ENCODE data around the gene MAP2K7. TPM values are rescaled to one million over a fixed set of nuclear protein-coding genes. Genes with fewer than 3 reads are reported as not detected.

Gene MAP2K7
- total RNA-seq, 4 donors from 2014 or later = 13.9 to 23.4 (median 17.9) TPM

DNA sequence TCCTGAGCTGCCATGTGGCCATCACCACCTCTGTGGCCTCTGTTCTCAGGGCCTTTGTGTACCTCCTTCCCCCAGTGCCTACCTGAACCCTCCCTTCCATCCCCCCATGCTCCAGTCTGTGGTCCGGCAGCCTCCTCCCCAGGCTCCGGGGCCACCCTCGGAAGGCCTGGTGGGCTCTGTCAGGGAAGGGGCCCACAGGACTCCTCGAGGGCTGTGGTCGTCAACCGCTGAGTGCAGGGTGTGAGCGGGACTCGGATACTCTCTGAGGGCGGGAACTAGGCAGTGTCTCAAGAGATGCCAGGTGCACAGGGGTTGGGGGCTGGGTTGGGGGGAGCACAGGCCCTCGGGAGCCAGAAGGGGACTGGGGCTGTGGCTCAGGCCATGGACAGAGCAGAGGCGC is 3.9 kb downstream of the MAP2K7 start:
- Histone ChIP-seq H3K36me3 (peaks cover 0 to 73% of the 10 kb centered on the region in 2 donors), H3K27ac (no peak overlapping the region), H3K4me1 (peaks cover 4 to 58% (median 30%) of the 10 kb centered on the region in 3 donors), H3K9me3 (no peaks in the 10 kb centered on the region), H3K27me3 (no peaks in the 10 kb centered on the region), H3K4me3 (no peak overlapping the region)
- ATAC-seq = no peak
- WGBS, 2 donors (ENCODE audit: low coverage in 1 of 2) = 100% methylated on average over 1 of the region's 11 CpGs; no CpG with 5 or more reads in 1 of the 2 donors
- TF ChIP-seq POLR2A (IDR thresholded peaks at IDR 0.05) (no peak), POLR2AphosphoS5 (IDR thresholded peaks at IDR 0.05) (no peak), EP300 (IDR thresholded peaks at IDR 0.05) (no peak), CTCF (IDR thresholded peaks at IDR 0.05) (no peak)

GRCh38 chr19:7908078-7908699 is 4.5 kb downstream of the MAP2K7 start:
- no peaks in the 10 kb centered on the region for H3K27me3 ChIP-seq
- H3K36me3 ChIP-seq = peaks cover 0 to 79% of the 10 kb centered on the region in 2 donors
- no peaks in the 10 kb centered on the region for H3K9me3 ChIP-seq
- WGBS, 2 donors (ENCODE audit: low coverage in 1 of 2) = 81 to 92% methylated on average over 2 to 5 of the region's 14 CpGs
- peaks cover 4 to 52% (median 26%) of the 10 kb centered on the region in 3 donors for H3K4me1 ChIP-seq
- TF ChIP-seq EP300 (IDR thresholded peaks at IDR 0.05) (no peak), POLR2A (IDR thresholded peaks at IDR 0.05) (no peak), POLR2AphosphoS5 (IDR thresholded peaks at IDR 0.05) (no peak), CTCF (IDR thresholded peaks at IDR 0.05) (no peak)
- H3K4me3 ChIP-seq = no peak overlapping the region
- no peak for ATAC-seq
- H3K27ac ChIP-seq = no peak overlapping the region

DNA sequence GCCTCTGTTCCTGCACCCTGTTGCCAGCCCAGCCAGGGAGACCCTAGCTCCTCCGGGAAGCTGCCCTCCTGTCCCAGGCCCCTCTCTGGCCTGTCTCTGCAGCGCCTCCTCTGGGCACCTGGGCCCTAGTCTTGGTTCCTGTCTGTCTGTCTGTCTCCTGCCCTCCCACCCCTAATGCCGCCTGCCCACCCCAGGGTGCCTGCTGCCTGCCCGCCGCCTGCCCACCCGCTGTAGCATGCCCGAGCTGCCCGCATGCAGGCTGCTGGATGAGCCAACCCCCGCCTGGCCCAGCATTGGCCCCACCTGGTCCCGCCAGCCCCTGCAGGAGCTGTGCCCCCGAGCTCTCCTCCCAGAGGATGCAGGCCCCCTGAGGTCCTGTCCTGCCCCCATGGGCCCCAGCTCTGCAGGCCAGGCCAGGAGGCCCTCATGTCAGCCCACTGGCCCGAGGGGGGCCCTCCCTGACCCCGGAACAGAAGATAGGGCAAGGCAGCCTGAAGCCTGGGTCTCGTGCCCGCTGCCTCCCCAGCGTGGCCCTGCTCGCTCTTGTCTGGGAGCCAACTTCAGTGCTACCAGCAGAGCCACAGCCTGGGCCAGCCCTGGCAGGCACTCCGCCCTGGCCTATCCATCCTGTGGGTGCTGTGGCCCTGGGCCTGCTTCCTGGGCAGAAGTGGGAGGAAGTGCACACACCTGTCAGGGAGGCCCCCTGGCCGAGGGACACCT is 5.2 kb downstream of the MAP2K7 start:
- ATAC-seq = no peak
- TF ChIP-seq EP300 (IDR thresholded peaks at IDR 0.05) (no peak), POLR2A (IDR thresholded peaks at IDR 0.05) (no peak), CTCF (IDR thresholded peaks at IDR 0.05) (no peak), POLR2AphosphoS5 (IDR thresholded peaks at IDR 0.05) (no peak)
- Histone ChIP-seq H3K9me3 (no peaks in the 10 kb centered on the region), H3K4me1 (peaks cover 4 to 51% (median 26%) of the 10 kb centered on the region in 3 donors), H3K4me3 (no peak overlapping the region), H3K36me3 (peaks cover 0 to 86% of the 10 kb centered on the region in 2 donors), H3K27ac (no peak overlapping the region), H3K27me3 (no peaks in the 10 kb centered on the region)
- WGBS, 2 donors (ENCODE audit: low coverage in 1 of 2) = 90 to 92% methylated on average over 2 to 5 of the region's 19 CpGs

- Histone ChIP-seq H3K4me3 (no peak overlapping the region), H3K9me3 (no peaks in the 10 kb centered on the region), H3K36me3 (peaks cover 0 to 87% of the 10 kb centered on the region in 2 donors), H3K27ac (no peak overlapping the region), H3K27me3 (peaks cover 5% of the 10 kb centered on the region), H3K4me1 (peaks cover 3 to 47% (median 25%) of the 10 kb centered on the region in 3 donors)
- TF ChIP-seq CTCF (IDR thresholded peaks at IDR 0.05) (no peak), POLR2A (IDR thresholded peaks at IDR 0.05) (no peak), EP300 (IDR thresholded peaks at IDR 0.05) (no peak), POLR2AphosphoS5 (IDR thresholded peaks at IDR 0.05) (no peak)
- no CpG with 5 or more reads among the region's 21 CpGs for WGBS, 2 donors (ENCODE audit: low coverage in 1 of 2)
- no peak for ATAC-seq
Measured at GRCh38 chr19:7909471-7910067, 5.9 kb downstream of the MAP2K7 start.

All from gastroesophageal sphincter (tissue), 4 donors.